AG09309 (cell line): ENCODE results near the gene ATRN.

Experiments
- DNase-seq: peaks from one replicate; pipeline ENCODE4 v3.0.0-alpha.2; 2010; ENCODE audit warnings: low read depth
- H3K4me3 ChIP-seq: 2 replicates; pipeline ENCODE4 v1.5.1; 2011; ENCODE audit warnings: mild to moderate bottlenecking, low read depth, low read length, moderate library complexity; ENCODE audit not compliant: control insufficient read depth
- CTCF ChIP-seq: IDR thresholded peaks from 2 replicates; pipeline ENCODE4 v1.5.1; 2011; ENCODE audit warnings: mild to moderate bottlenecking, low read depth, low read length, inconsistent platforms; ENCODE audit not compliant: insufficient read depth, control insufficient read depth; ENCODE audit errors: missing control alignments

The ATRN gene

GRCh38 chr20:3635346-3635745, 164.5 kb downstream of the ATRN start:
- DNase-seq, result no peak
- no peak overlapping the region for H3K4me3 ChIP-seq
- TF ChIP-seq CTCF, result no peak

- TF ChIP-seq CTCF, result no peak
- no peak for DNase-seq
These were observed 169.4 kb downstream of the ATRN start for GRCh38 chr20:3640259-3640658.

GRCh38 chr20:3645309-3646066, 174.7 kb downstream of the ATRN start:
- no peak for DNase-seq
- TF ChIP-seq CTCF, result no peak
- no peak overlapping the region for H3K4me3 ChIP-seq

More at GRCh38 chr20:3640259-3640658, 169.4 kb downstream of the ATRN start:
- no peak overlapping the region for H3K4me3 ChIP-seq

- no peak overlapping the region for H3K4me3 ChIP-seq
- no peak for TF ChIP-seq CTCF
- DNase-seq, result no peak
These were observed 175.2 kb downstream of the ATRN start for GRCh38 chr20:3646067-3646440.

GRCh38 chr20:3646651-3647050, 175.8 kb downstream of the ATRN start:
- TF ChIP-seq CTCF, result no peak
- no peak overlapping the region for H3K4me3 ChIP-seq
- DNase-seq, result no peak

GRCh38 chr20:3647473-3647872, 176.7 kb downstream of the ATRN start:
- TF ChIP-seq CTCF, result no peak
- DNase-seq, result no peak
- H3K4me3 ChIP-seq, result no peak overlapping the region

- DNase-seq, result no peak
- no peak overlapping the region for H3K4me3 ChIP-seq
These were observed 178.1 kb downstream of the ATRN start for GRCh38 chr20:3648951-3649350.

More at GRCh38 chr20:3648951-3649350, 178.1 kb downstream of the ATRN start:
- TF ChIP-seq CTCF, result no peak
